A673 (cell line): ENCODE results near the gene ITSN2.

Experiments
- EZH2 ChIP-seq: fragments of 200-600 bp; sonication (generic); IDR thresholded peaks from 2 replicates; pipeline ENCODE4 v1.6.1; 2017; ENCODE audit warnings: borderline replicate concordance, low read depth, mild to moderate bottlenecking, mixed read lengths, antibody characterized with exemption, low read length; ENCODE audit not compliant: poor library complexity, severe bottlenecking
- TF ChIP-seq, protein P1 (sequence below): fragments of 300-800, 200-600 bp; sonication (generic); conservative IDR thresholded peaks from 2 replicates; pipeline ENCODE4 v1.5.1; 2017; ENCODE audit warnings: low read depth, mild to moderate bottlenecking, antibody characterized with exemption, low read length, moderate library complexity, mixed read lengths

DNA sequence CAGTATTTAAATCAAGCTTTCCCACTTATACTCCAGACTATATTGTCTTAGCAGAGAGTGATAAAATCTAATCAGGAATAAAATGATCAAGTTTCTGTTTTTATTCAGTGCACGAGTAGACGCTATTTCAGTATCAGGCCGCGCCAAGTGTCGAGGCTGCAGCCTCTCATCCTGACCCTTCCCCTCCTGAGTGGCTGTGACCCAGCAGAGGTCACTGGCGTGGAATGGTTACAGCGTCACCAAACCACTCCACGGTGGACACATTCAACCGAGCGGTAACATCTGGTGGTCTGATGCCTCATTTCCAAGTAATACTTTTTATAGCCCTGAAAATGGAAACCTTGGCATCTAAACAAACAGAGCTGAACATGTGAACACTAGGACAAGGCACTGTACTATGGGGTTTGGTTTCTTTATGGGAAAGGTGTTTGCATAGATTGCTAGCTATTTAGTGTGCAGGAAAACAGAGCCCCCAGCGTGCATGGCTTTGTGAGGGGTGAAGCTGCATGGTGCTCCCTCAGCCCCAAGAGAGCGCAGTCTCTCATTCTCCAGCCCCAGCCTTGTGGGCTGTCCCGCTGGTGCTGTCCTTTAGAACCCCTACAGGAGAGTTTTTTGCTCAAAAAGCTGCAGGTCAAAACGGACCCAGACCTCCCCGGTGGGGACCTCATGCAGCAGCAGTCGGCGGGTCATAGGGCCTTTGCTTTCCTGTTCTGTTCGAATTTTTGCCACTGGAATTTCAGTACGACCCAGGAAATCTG lies 157.1 kb downstream of the ITSN2 start:
- TF ChIP-seq, protein P1, sequence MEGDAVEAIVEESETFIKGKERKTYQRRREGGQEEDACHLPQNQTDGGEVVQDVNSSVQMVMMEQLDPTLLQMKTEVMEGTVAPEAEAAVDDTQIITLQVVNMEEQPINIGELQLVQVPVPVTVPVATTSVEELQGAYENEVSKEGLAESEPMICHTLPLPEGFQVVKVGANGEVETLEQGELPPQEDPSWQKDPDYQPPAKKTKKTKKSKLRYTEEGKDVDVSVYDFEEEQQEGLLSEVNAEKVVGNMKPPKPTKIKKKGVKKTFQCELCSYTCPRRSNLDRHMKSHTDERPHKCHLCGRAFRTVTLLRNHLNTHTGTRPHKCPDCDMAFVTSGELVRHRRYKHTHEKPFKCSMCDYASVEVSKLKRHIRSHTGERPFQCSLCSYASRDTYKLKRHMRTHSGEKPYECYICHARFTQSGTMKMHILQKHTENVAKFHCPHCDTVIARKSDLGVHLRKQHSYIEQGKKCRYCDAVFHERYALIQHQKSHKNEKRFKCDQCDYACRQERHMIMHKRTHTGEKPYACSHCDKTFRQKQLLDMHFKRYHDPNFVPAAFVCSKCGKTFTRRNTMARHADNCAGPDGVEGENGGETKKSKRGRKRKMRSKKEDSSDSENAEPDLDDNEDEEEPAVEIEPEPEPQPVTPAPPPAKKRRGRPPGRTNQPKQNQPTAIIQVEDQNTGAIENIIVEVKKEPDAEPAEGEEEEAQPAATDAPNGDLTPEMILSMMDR = no peak
- TF ChIP-seq EZH2 = no peak
